ENCODE measurements around the gene C2CD2. TPM values are rescaled to one million over a fixed set of nuclear protein-coding genes. Genes with fewer than 3 reads are reported as not detected.

The C2CD2 gene
- total and polyA plus RNA-seq, 2 of the 8 experiments (the other 6 are each of a cell fraction or from before 2014, with no cell fraction given) = 10.4 to 13.0 TPM

GRCh38 chr21:41914358-41914757 is 39.5 kb downstream of the C2CD2 start:
- no peak overlapping the region for H3K18ac ChIP-seq (ENCODE audit: extremely low read depth, low read length)
- H4K91ac ChIP-seq (replicated peaks; ENCODE audit: insufficient read length, low read length) = no peak overlapping the region
- H4K8ac ChIP-seq (ENCODE audit: extremely low read depth, insufficient read depth, low read length) = no peak overlapping the region
- no peak overlapping the region for H2BK12ac ChIP-seq (ENCODE audit: low read depth, low read length)
- no peak overlapping the region for H2BK20ac ChIP-seq (ENCODE audit: low read length)
- H3K23me2 ChIP-seq (ENCODE audit: low read depth, low read length) = no peaks in the 10 kb centered on the region
- H2BK120ac ChIP-seq (replicated peaks; ENCODE audit: low read depth, low read length) = no peak overlapping the region
- no peaks in the 10 kb centered on the region for H3K4me1 ChIP-seq (replicated peaks in 1 of 4; ENCODE audit: control insufficient read depth in 3 of 4, insufficient read depth in 4 of 4, low read length in 3 of 4)
- H2AFZ ChIP-seq (ENCODE audit: low read length) = no peak overlapping the region
- no peak overlapping the region for H2BK15ac ChIP-seq (ENCODE audit: low read length)
- H2BK5ac ChIP-seq (ENCODE audit: low read depth, low read length) = no peak overlapping the region
- no peak overlapping the region for H3K4me2 ChIP-seq (ENCODE audit: insufficient read depth in 1 of 2, low read depth in 2 of 2, low read length in 2 of 2)
- H3K4ac ChIP-seq (replicated peaks; ENCODE audit: insufficient read length, low read depth, low read length) = no peak overlapping the region
- H4K5ac ChIP-seq (ENCODE audit: insufficient read length, low read depth, low read length) = no peak overlapping the region
- WGBS, 2 experiments (ENCODE audit: extremely low coverage in 1 of 2, insufficient coverage in 1 of 2, insufficient read length in 1 of 2, insufficient replicate concordance in 2 of 2, low coverage in 1 of 2, low lambda C conversion rate in 2 of 2, missing lambda C conversion rate in 1 of 2) = 99% methylated on average over 7 of the region's 12 CpGs; no CpG with 5 or more reads in 1 of the 2 experiments
- H3K9me3 ChIP-seq (ENCODE audit: insufficient read depth in 2 of 2, low read depth in 1 of 2, low read length in 1 of 2) = no peaks in the 10 kb centered on the region
- no peaks in the 10 kb centered on the region for H3K79me1 ChIP-seq (ENCODE audit: low read depth, low read length)
- FAIRE-seq = no peak
- H3K9ac ChIP-seq (replicated peaks in 1 of 4; ENCODE audit: extremely low read depth in 1 of 4, low read depth in 3 of 4, low read length in 3 of 4) = no peak overlapping the region
- H3K4me3 ChIP-seq (ENCODE audit: extremely low read depth in 1 of 4, insufficient read depth in 2 of 4, low read depth in 3 of 4, low read length in 4 of 4) = no peak overlapping the region
- H4K20me1 ChIP-seq (replicated peaks in 1 of 2; ENCODE audit: control insufficient read depth in 1 of 2, insufficient read depth in 2 of 2, low read length in 2 of 2) = peaks cover 0 to 3% of the 10 kb centered on the region in 2 experiments
- no peak for DNase-seq (ENCODE audit: low read depth in 1 of 2, low spot score in 2 of 2)
- CTCF ChIA-PET (ENCODE audit: partially characterized antibody) = interaction anchor here (0.7 to 2.0 kb wide), 3 partner anchors 10 to 62 kb away, joined by 3 to 5 read pairs (median 3); no protein-coding TSS in a partner anchor
- no peak overlapping the region for H2AK5ac ChIP-seq (ENCODE audit: low read depth, low read length)
- H3K23ac ChIP-seq (ENCODE audit: insufficient read length) = no peak overlapping the region
- no peaks in the 10 kb centered on the region for H3K27me3 ChIP-seq (replicated peaks in 1 of 4; ENCODE audit: control insufficient read depth in 3 of 4, extremely low read depth in 1 of 4, insufficient read depth in 3 of 4, low read length in 3 of 4)
- H3K56ac ChIP-seq (replicated peaks; ENCODE audit: insufficient read length, low read depth, low read length) = no peak overlapping the region
- no peaks in the 10 kb centered on the region for H3K79me2 ChIP-seq (ENCODE audit: control insufficient read depth in 1 of 2, insufficient read depth in 2 of 2, low read length in 2 of 2)
- no peak for TF ChIP-seq SIX5 (IDR thresholded peaks at IDR 0.05; ENCODE audit: low read depth, low read length)
- TF ChIP-seq HDAC6 (IDR thresholded peaks at IDR 0.05; ENCODE audit: low read depth, low read length) = no peak
- no peak for TF ChIP-seq POU5F1 (IDR thresholded peaks at IDR 0.05; ENCODE audit: low read depth, low read length)
- no peak for TF ChIP-seq USF2 (IDR thresholded peaks at IDR 0.05; ENCODE audit: low read length)
- TF ChIP-seq EGR1 (IDR thresholded peaks at IDR 0.05; ENCODE audit: borderline replicate concordance, low read depth, low read length) = no peak
- TF ChIP-seq NANOG (IDR thresholded peaks at IDR 0.05; ENCODE audit: insufficient read depth, low read depth, low read length, poor library complexity, severe bottlenecking) = no peak
- TF ChIP-seq BACH1 (IDR thresholded peaks at IDR 0.05; ENCODE audit: low read length) = no peak
- TF ChIP-seq SP1 (IDR thresholded peaks at IDR 0.05; ENCODE audit: low read depth, low read length) = no peak
- no peak for TF ChIP-seq KDM1A (IDR thresholded peaks at IDR 0.05; ENCODE audit: borderline replicate concordance, low read length)
- no peak for TF ChIP-seq TAF7 (optimal IDR thresholded peaks at IDR 0.05; ENCODE audit: borderline replicate concordance, low read depth, low read length)
- no peak for TF ChIP-seq RAD21 (IDR thresholded peaks at IDR 0.05 in 1 of 2, conservative IDR thresholded peaks at IDR 0.05 in 1 of 2; ENCODE audit: low read depth in 2 of 2, low read length in 2 of 2)
- no peak for TF ChIP-seq CREB1 (IDR thresholded peaks at IDR 0.05)
- no peak for TF ChIP-seq TCF12 (IDR thresholded peaks at IDR 0.05; ENCODE audit: low read depth, low read length)
- TF ChIP-seq CHD2 (IDR thresholded peaks at IDR 0.05; ENCODE audit: low read length) = no peak
- POLR2A ChIA-PET (ENCODE audit: partially characterized antibody) = no interaction called here
- peaks cover 0 to 8% (median 1%) of the 10 kb centered on the region in 4 experiments; a peak in 5 of 8 replicates for H3K36me3 ChIP-seq (ENCODE audit: control insufficient read depth in 2 of 4, insufficient read depth in 4 of 4, low read length in 3 of 4)
- H3K27ac ChIP-seq (ENCODE audit: low read depth, low read length) = no peak overlapping the region
- no peak overlapping the region for H3K14ac ChIP-seq (ENCODE audit: insufficient read length)
